LNCaP clone FGC (cell line): ENCODE data around the gene POLR2I.

Source experiments
- DNase-seq: peaks from one replicate; pipeline ENCODE4 v3.0.0-alpha.2; 2011; ENCODE audit warnings: low read depth
- H3K4me3 ChIP-seq: 2 replicates; pipeline ENCODE4 v1.5.1; 2011; ENCODE audit warnings: mild to moderate bottlenecking, low read depth, low read length, control low read depth
- TF ChIP-seq, protein P1 (sequence below): IDR thresholded peaks from 2 replicates; pipeline ENCODE4 v1.5.1; 2012; ENCODE audit warnings: mild to moderate bottlenecking; ENCODE audit not compliant: control insufficient read depth, insufficient read depth; ENCODE audit errors: extremely low read depth

POLR2I gene

DNA sequence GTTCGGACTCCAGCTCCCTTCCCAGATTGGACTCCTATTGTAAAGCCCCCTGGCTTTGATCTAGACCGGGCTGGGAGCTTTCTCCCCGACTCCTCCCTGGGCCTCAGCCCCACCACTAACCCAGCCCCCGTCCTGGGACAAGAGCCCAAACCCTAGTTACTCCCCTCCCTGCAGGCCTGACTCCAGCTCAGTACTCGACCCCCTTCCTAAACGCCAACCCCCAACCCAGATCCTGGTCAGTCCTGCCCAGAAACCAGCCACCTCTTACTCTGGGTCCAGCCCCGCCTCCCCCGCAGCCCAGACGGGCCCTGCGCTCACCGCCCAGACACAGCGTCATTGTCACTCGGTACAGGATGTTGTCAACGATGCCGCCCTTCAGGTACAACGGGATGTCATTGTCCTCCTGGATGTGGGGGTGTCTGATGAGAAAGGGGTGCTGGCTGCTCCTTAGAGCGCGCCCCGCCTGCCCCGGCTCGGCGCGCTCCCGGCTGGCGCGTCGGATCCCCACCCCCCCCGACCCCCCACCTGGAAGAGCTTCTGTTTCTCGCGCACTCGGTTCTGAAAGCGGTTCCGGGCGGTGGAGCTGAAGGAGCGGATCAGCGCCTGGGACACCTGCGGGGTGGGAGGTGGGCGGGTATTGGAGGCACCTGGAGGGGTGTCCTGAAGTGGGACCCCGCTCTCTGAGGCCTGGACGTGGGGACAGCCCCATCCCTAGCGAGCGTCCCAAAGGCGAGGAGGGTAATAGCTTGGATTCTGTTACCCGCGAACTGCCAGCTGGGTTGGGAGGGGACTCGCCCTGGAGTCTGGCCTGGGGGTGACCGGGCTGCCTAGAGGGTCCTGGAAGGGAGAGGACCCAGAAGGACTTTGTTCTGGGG lies 36.7 kb upstream of the POLR2I start:
- TF ChIP-seq, protein P1, sequence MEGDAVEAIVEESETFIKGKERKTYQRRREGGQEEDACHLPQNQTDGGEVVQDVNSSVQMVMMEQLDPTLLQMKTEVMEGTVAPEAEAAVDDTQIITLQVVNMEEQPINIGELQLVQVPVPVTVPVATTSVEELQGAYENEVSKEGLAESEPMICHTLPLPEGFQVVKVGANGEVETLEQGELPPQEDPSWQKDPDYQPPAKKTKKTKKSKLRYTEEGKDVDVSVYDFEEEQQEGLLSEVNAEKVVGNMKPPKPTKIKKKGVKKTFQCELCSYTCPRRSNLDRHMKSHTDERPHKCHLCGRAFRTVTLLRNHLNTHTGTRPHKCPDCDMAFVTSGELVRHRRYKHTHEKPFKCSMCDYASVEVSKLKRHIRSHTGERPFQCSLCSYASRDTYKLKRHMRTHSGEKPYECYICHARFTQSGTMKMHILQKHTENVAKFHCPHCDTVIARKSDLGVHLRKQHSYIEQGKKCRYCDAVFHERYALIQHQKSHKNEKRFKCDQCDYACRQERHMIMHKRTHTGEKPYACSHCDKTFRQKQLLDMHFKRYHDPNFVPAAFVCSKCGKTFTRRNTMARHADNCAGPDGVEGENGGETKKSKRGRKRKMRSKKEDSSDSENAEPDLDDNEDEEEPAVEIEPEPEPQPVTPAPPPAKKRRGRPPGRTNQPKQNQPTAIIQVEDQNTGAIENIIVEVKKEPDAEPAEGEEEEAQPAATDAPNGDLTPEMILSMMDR = no peak
- no peak for DNase-seq
- H3K4me3 ChIP-seq = no peak overlapping the region

DNA sequence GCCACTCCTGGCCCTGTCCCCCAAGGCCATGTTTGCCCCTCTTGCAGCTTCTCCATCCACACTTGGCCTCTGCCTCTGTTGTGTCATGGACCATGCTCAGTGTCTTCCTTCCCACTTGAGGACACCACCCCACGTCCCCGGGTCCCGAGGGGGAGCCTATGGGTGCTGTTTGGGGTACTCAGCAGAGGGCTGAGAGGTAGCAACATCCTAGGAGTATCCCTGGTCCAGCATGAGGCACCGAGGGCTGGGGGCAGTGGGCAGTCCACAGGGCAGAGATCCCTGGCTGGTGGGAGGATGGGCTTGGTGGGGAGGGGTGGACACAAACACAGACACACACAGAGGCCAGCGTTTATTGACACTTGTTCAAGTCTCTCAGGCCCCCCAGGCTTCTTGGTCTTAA lies 35.9 kb upstream of the POLR2I start:
- no peak for DNase-seq
- TF ChIP-seq, protein P1 = no peak
- H3K4me3 ChIP-seq = no peak overlapping the region

- TF ChIP-seq, protein P1 = no peak
- DNase-seq = no peak
- no peak overlapping the region for H3K4me3 ChIP-seq
These were observed 35.2 kb upstream of the POLR2I start for GRCh38 chr19:36149673-36150406.

DNA sequence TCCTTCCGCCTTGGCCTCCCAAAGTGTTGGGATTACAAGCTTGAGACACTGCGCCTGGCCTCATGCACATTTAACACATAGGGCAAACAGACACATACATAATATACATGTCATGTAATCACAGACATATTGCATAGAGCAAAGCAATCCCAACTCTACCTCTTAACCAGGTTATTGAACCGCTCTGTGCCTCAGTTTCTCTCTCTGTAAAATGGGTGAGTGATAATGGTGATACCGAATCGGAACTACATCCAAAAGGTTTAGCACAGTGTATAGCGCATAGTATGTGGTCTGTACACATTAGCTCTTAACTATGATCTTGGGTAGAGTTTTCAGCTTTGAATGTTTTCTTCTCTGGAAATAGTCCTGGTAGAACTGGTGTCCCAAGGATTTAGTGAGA lies 29.9 kb upstream of the POLR2I start:
- TF ChIP-seq, protein P1 = no peak
- no peak for DNase-seq
- H3K4me3 ChIP-seq = no peak overlapping the region

GRCh38 chr19:36142496-36142895 lies 27.8 kb upstream of the POLR2I start:
- no peak overlapping the region for H3K4me3 ChIP-seq
- no peak for DNase-seq
- TF ChIP-seq, protein P1 = no peak

GRCh38 chr19:36142046-36142445 lies 27.4 kb upstream of the POLR2I start:
- H3K4me3 ChIP-seq = no peak overlapping the region
- TF ChIP-seq, protein P1 = no peak
- no peak for DNase-seq
